ENCODE results near the gene SNU13.

DNA sequence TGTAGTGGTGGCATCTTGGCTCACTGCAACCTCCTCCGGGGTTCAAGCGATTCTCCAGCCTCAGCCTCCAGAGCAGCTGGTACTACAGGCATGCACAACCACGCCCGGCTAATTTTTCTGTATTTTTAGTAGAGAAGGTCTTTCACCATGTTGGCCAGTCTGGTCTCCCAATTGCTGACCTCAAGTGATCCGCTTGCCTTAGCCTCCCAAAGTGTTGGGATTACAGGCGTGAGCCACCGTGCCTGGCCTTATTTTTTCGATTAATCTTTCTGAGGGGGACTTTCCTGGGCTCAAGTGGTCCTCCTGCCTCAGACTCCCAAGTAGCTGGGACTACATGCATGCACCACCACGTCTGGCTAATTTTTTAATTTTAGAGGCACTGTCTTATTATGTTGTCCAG is 5.6 kb downstream of the SNU13 start:
- TF ChIP-seq, protein P1, sequence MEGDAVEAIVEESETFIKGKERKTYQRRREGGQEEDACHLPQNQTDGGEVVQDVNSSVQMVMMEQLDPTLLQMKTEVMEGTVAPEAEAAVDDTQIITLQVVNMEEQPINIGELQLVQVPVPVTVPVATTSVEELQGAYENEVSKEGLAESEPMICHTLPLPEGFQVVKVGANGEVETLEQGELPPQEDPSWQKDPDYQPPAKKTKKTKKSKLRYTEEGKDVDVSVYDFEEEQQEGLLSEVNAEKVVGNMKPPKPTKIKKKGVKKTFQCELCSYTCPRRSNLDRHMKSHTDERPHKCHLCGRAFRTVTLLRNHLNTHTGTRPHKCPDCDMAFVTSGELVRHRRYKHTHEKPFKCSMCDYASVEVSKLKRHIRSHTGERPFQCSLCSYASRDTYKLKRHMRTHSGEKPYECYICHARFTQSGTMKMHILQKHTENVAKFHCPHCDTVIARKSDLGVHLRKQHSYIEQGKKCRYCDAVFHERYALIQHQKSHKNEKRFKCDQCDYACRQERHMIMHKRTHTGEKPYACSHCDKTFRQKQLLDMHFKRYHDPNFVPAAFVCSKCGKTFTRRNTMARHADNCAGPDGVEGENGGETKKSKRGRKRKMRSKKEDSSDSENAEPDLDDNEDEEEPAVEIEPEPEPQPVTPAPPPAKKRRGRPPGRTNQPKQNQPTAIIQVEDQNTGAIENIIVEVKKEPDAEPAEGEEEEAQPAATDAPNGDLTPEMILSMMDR (IDR thresholded peaks at IDR 0.05): no peak
- TF ChIP-seq POLR2A (IDR thresholded peaks at IDR 0.05): no peak
